WERI-Rb-1 (cell line): ENCODE measurements around the gene PTBP1.
A peak's percentile ranks its signal among the peaks of the same experiment; 100 is the strongest.

Experiments used
- DNase-seq: peaks from one replicate; pipeline ENCODE4 v3.0.0-alpha.2; 2020
- H3K27ac ChIP-seq: fragments of 250-450 bp; sonication (Bioruptor Pico); 2 replicates; pipeline ENCODE4 v1.5.1; 2020; ENCODE audit warnings: mild to moderate bottlenecking, moderate library complexity
- H3K27me3 ChIP-seq: fragments of 250-450 bp; sonication (Bioruptor Pico); 2 replicates; pipeline ENCODE4 v1.5.1; 2021; ENCODE audit warnings: mild to moderate bottlenecking, low read depth, moderate library complexity; ENCODE audit not compliant: insufficient read depth, severe bottlenecking
- H3K36me3 ChIP-seq: fragments of 250-450 bp; sonication (Bioruptor Pico); 2 replicates; pipeline ENCODE4 v1.5.1; 2020; ENCODE audit warnings: mild to moderate bottlenecking, moderate library complexity
- H3K4me3 ChIP-seq: 2 replicates; pipeline ENCODE4 v1.5.1; 2011; ENCODE audit warnings: low read depth, mild to moderate bottlenecking, control low read depth, low read length
- H3K9me3 ChIP-seq: fragments of 250-450 bp; sonication (Bioruptor Pico); 2 replicates; pipeline ENCODE4 v1.5.1; 2021; ENCODE audit warnings: mild to moderate bottlenecking, moderate library complexity; ENCODE audit not compliant: severe bottlenecking
- TF ChIP-seq, protein P1 (sequence below): IDR thresholded peaks from 2 replicates; pipeline ENCODE4 v1.5.1; 2011; ENCODE audit warnings: low read depth, mild to moderate bottlenecking, control low read depth, inconsistent platforms, low read length

Gene PTBP1

DNA sequence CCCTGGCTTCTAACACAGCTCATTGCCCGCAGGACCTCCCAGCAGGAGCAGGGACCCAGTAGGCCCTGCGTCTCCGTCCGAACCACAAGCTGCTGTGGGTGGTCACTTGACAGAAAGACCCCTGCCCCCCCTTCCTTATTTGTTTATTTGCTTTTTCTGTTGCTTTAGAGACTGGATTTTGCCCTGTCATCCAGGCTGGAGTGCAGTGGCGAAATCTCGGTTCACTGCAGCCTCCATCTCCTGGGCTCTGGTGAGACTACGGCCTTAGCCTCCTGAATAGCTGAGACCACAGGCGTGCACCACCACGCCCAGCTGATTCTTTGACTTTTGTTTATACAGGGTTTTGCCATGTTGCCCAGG, 7.6 kb upstream of the PTBP1 start:
- Histone ChIP-seq H3K36me3 (no peaks in the 10 kb centered on the region), H3K9me3 (no peaks in the 10 kb centered on the region), H3K27ac (peak overlapping the region; percentile 87), H3K27me3 (no peaks in the 10 kb centered on the region), H3K4me3 (no peak overlapping the region)
- DNase-seq: no peak
- TF ChIP-seq, protein P1, sequence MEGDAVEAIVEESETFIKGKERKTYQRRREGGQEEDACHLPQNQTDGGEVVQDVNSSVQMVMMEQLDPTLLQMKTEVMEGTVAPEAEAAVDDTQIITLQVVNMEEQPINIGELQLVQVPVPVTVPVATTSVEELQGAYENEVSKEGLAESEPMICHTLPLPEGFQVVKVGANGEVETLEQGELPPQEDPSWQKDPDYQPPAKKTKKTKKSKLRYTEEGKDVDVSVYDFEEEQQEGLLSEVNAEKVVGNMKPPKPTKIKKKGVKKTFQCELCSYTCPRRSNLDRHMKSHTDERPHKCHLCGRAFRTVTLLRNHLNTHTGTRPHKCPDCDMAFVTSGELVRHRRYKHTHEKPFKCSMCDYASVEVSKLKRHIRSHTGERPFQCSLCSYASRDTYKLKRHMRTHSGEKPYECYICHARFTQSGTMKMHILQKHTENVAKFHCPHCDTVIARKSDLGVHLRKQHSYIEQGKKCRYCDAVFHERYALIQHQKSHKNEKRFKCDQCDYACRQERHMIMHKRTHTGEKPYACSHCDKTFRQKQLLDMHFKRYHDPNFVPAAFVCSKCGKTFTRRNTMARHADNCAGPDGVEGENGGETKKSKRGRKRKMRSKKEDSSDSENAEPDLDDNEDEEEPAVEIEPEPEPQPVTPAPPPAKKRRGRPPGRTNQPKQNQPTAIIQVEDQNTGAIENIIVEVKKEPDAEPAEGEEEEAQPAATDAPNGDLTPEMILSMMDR: no peak

DNA sequence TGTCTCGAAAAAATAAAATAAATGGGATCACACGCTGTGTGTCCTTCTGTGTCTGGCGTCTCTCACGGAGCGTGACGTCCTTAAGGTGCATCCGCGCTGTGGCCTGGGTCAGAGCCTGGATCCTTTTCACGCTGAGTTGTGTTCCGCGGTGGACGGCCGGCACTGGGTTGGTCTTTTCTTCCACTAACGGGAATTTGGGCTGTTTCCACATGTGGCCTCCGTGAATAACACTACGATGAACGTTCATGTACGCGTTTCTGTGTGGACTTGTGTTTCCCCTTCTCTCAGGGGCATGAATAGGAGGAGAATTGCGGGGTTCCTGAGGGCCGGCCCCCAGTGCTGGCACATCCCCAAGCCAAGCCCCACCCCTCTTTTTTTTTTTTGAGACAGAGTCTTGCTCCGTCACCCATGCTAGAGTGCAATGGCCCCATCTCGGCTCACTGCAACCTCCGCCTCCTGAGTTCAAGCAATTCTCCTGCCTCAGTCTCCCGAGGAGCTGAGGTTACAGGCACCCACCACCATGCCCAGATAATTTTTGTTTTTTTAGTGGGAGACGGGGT, 6.2 kb upstream of the PTBP1 start:
- H3K27me3 ChIP-seq: no peaks in the 10 kb centered on the region
- H3K27ac ChIP-seq: peak overlapping the region; percentile 72
- no peaks in the 10 kb centered on the region for H3K36me3 ChIP-seq
- TF ChIP-seq, protein P1: no peak
- DNase-seq: no peak
- no peak overlapping the region for H3K4me3 ChIP-seq
- H3K9me3 ChIP-seq: no peaks in the 10 kb centered on the region

DNA sequence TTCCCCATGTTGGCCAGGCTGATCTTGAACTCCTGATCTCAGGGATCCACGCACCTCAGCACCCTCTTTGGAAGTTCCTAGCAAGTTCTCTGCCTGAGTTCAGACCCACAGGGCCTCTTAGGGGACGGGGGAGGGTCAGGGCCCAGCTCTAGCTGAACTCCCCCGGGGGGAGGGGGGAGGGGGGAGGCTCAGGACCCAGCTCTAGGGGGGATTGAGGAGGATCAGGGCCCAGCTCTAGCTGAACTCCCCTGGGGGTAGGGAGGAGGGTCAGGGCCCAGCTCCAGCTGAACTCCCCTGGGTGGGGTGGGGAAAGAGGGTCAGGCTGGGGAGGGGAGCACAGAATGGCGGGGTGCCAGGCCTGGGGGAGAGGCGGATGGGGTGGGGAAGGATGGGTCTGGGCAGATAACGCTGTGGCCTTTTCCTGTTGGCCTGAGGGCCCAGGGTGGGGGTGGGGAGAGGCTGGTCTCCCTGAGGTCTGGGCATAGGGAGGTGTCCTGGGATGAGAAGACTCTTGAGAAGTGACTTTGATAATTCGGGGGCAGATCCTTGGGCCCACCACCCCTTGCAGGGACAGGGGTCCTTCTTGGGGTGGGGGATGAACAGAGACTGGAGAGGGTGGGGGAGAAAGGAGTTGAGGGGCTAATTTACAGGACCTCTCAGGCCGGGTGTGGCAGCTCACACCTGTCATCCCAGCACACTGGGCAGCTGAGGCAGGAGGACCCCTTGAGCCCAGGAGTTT, 5.5 kb upstream of the PTBP1 start:
- H3K27me3 ChIP-seq: no peaks in the 10 kb centered on the region

DNA sequence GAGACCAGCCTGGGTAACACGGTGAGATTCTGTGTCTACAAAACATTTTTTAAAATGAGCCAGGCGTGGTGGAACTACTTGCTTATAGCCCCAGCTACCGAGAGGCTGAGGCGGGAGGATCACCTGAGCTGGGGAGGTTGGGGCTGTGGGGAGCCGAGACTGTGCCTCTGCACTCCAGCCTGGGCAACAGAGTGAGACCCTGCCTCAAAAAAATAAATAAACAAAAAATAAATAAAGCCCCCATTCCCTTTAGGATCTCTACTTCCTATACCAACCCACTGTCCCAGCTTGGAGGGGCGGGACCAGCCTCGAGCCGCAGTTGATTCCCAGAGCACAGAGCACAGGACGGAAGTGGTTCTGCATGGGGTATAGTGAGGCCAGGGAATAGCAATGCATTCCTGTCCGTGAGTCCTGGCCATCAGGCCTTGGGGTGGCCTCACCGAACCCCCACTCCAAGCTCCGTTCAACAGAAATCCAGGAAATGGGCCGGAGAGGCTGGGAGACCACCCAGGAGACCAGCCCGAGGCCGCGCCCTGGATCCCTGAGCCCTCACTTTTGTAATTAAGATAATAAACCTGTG, 4.9 kb upstream of the PTBP1 start:
- no peak for DNase-seq
- TF ChIP-seq, protein P1: no peak
- Histone ChIP-seq H3K27me3 (no peaks in the 10 kb centered on the region), H3K27ac (peak overlapping the region; percentile 72), H3K9me3 (no peaks in the 10 kb centered on the region), H3K36me3 (no peaks in the 10 kb centered on the region), H3K4me3 (no peak overlapping the region)

More for the DNA sequence above, 5.5 kb upstream of the PTBP1 start:
- no peak overlapping the region for H3K4me3 ChIP-seq
- peak; percentile 81 for DNase-seq
- no peaks in the 10 kb centered on the region for H3K36me3 ChIP-seq
- H3K27ac ChIP-seq: peak overlapping the region; percentile 72
- TF ChIP-seq, protein P1: no peak
- H3K9me3 ChIP-seq: no peaks in the 10 kb centered on the region

DNA sequence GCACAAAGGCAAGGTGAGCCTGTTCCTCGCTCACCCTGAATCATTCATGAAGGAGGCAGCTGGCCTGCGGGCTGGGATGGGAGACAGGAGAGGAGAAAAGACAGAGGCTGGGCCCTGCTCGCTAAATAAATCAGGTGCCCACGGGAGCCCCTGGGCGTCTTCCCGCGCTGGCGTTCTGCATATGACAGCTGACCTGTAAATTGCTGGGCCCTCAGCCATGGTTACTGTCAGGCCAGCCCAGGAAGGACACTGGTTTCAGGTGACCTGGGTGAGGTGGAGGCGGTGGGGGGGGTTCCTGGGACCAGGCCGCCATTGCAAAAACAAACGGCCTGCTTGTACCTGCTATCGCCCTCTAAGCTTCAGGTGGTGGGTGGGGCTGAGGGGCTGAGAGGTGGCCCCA, 3.4 kb upstream of the PTBP1 start:
- no peak overlapping the region for H3K27ac ChIP-seq

More for the DNA sequence above, 3.4 kb upstream of the PTBP1 start:
- no peak for DNase-seq
- Histone ChIP-seq H3K9me3 (no peaks in the 10 kb centered on the region), H3K36me3 (peaks cover 9% of the 10 kb centered on the region), H3K27me3 (no peaks in the 10 kb centered on the region), H3K4me3 (no peak overlapping the region)
- TF ChIP-seq, protein P1: no peak
